HG03571 (cell line): ENCODE data around the gene ALX1.
"Not testable (repeated sequence)": the region's sequence is repeated elsewhere in the genome, so short reads cannot be mapped to it uniquely, and the experiment has no call there.

Experiments
- ATAC-seq: cut with Tn5 transposase; IDR thresholded peaks from one replicate; pipeline ENCODE4 v1.9.1; 2021; ENCODE audit not compliant: unreplicated experiment

ALX1 gene

DNA sequence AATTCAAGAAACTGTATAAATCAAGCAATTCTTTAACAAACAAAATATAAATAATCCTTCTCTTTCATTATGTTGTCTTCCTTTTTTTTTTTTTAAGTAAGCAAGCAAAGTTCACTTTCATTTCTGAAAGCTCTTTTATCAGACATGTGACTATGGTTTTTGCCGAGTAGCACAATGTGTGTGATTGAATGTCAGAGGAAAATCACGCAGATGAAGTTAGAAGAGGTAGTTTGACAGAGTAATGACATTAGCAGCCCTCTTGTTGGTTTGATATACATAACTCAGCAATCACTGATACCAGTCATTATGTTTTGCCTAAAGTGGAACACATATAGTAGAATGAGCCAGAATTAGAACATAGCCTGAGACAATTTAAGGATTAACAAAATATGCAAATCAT lies 19.0 kb downstream of the ALX1 start:
- no peak for ATAC-seq

DNA sequence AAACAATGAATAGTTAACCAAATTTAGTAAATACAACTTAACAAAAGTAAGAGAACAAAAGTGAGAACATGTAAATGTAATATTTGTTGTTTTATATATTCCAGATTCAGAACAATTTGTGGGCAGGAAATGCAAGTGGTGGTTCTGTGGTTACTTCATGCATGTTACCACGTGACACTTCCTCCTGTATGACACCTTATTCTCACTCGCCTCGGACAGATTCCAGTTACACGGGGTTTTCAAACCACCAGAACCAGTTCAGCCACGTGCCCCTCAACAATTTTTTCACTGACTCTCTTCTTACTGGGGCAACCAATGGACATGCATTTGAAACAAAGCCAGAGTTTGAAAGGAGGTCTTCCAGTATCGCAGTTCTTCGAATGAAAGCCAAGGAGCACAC lies 21.0 kb downstream of the ALX1 start:
- ATAC-seq, result no peak

DNA sequence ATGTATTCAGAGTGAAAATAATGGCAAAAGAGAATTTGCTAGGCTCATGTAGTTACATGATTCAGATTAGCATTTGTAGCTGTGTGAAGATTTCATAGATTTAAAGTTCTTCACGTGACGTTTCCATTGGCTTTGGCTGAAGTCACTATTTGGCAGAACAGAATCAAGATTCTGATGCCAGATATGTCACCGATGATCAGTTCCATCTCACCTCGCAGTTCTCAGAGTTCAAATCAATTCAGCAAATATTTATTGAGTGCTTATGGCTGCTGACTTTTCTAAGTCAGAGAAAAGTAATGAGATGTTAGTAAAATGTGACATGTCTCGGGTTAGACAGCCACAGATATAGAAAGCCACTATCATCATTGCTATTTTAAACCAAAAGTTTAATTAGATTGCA lies 28.4 kb downstream of the ALX1 start:
- no peak for ATAC-seq

DNA sequence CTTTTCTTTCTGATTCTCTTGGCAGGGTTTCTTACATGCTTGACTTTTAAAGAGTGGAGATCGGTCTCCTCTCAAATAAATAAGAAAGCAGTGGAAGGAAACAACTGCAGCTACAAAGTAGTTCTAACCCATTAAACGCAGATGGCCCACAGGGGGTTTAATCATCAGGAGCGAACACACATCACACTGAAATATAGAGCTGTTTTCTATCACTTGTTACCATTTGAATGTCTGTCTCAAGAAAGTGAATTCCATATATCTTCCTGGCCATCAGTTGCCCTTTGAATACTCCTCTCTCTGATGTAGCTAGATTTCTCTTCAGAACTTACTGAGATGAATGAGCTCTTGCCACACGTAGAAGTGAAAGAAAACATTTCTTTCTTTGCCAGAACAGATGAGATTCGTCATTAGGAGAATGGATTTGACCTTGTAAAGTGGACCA lies 29.1 kb downstream of the ALX1 start:
- ATAC-seq, result no peak

DNA sequence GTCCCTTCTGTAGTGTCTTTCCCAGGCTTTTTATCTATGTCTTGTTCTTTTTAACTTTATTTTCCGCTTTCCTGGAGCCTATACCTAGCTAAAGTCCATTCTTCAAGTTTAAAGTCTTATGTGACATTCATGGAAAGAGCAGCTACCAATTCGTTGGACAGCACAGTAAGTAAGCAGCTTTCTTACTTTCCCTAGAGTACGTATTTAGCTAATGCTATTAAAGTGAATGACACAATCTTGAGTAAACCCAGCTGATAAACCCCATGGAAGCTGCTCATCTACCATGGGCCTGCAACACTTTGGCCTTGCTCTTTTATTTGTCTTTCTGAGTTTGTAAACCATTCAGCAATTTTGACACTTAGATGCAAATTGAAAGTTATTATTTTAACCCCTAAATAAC lies 30.0 kb downstream of the ALX1 start:
- ATAC-seq, result no peak

DNA sequence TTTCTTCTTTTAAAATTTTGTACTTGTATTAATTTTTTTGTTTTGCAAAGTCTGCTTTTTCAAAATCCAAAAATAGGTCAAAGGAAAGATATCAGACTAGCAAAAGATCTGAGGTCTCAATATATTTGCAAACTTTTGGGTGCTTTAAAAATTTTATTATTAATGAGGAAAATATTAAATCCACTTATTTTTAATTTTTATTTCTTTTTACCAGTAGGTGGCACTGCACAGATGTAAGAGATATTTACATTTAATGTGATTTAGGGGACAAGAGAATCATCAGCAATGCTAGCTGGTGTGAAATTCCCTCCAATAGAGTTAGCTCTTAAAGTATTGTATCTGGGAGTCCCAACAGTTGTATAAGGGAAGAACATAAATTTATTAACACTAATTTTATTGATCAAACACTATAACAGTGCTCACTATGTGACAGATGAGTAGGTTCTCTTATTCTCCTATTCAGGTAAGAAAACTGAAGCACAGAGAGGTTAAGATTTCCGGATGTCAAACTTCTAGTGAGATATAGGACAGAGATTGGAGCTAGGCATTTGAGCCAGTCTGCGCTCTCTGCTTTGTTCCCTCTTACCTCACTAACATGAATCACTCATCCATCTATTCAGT lies 30.5 kb downstream of the ALX1 start:
- no peak for ATAC-seq

DNA sequence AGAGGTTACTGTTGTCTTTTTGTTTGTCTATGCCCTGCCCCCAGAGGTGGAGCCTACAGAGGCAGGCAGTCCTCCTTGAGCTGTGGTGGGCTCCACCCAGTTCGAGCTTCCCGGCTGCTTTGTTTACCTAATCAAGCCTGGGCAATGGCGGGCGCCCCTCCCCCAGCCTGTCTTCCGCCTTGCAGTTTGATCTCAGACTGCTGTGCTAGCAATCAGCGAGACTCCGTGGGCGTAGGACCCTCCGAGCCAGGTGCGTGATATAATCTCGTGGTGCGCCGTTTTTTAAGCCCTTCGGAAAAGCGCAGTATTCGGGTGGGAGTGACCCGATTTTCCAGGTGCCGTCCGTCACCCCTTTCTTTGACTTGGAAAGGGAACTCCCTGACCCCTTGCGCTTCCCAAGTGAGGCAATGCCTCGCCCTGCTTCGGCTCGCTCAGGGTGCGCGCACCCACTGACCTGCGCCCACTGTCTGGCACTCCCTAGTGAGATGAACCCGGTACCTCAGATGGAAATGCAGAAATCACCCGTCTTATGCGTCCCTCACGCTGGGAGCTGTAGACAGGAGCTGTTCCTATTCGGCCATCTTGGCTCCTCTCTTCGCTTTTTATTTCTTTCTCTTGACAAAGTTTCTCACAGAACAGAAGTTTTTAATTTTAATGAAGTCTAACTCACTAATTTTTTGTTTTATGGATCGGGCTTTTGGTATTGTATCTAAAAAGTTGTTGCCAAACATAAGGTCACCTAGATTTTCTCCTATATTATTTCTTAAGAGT lies 38.0 kb downstream of the ALX1 start:
- not testable (repeated sequence) for ATAC-seq

DNA sequence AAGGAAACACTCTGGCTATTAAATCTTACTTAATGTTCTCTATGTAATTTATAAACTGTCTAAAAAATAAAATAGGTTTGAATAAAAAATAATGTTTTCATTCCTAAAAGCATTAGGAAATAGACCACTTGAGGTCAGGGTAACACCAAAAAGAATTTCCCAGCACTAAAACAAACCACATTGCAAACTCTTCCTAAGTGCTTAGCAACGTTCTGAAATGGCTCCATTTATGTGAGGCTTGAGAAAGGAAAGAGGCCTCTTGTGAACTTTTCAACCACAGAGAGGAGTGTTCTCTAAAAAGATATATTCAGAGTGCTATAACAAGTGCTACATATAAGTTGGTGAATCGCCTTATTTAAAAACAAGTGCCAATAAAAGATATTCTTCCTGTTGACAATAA lies 42.7 kb downstream of the ALX1 start:
- no peak for ATAC-seq

DNA sequence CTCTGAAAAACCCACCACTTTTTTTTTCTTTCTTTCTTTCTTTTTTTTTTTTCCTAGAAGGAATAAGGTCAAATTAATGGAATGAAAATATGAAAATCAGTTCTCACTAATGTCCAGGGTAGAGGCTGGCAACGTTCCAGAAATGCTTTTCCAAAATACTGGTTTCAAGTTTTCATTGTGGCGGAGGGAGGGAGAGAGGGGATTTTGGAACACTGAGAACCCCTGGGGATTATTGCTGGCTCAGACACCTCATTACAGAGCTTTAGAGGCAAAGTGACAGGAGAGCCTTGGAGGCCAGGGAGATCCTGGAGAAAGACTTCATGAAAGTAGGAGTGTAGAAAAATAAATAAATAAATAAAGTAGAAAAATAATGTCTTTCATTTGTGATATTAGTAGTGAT lies 45.4 kb downstream of the ALX1 start:
- ATAC-seq, result no peak

DNA sequence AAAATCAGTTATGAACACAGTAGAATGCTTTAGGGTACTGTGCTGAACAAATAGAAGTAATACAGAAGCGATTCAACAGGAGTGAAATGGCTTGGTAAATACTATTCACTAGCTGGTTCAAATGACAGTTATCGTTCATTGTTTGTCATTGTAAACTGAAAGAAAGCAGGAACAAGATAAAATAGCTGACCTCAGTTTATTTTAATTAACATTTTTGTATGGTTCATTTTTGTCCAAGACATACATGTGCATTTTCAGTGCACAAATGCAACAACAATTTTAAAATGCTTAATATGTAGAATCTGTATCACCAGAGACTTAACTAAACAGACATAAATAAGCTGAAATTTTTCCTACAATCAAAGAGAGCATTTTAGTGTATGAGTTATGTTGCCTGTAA lies 49.9 kb downstream of the ALX1 start:
- no peak for ATAC-seq

DNA sequence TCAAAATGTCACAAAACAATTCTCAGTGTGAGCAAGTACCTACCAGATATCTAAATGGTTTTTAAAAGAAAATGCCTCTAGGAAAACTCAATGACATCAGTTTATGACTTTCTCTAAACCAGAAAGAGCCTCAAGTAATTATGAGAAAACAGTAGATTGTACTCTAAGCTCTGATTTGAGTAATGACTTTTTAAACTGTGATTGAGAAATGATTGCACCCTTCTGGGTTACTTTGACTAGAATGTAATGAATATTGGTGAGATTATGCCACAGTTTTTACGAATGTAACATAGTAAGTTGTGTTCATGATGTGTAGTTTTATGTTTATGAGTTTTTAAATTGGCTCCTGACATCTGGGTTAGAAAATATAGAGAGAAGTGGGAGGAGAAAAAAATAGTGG lies 68.8 kb downstream of the ALX1 start:
- no peak for ATAC-seq

DNA sequence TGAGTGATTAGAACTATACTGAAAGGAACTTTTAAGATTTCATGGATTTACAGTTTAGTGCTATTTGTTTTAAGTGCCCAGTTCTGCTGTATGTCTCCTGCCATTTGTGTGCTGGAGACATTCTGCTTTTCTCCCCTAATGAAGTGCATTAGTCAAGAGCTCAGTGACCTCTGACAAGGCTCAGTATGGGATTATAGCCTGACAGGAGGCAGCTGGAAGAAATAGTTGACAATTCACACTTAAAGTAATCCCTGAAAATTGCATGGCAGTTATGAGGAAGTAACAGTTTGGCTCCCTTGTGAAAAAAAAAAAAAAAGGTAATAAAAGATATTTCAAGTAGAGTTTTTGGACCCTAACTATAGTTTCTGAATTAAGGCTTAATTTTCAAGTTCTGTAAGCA lies 70.3 kb downstream of the ALX1 start:
- ATAC-seq, result no peak
